Activated CD4-positive, alpha-beta T cell treated with anti-CD3 and anti-CD28 coated beads for 24 hours (primary cell): ENCODE results near the gene SNAP29.
"Not testable (repeated sequence)": the region's sequence is repeated elsewhere in the genome, so short reads cannot be mapped to it uniquely, and the experiment has no call there.

Experiments
- DNase-seq, 2 donors: peaks; one replicate each; pipeline ENCODE4 v3.0.0-alpha.2; 2020; ENCODE audit warnings: low read depth in 2 of 2

The SNAP29 gene

GRCh38 chr22:20901093-20902033, 42.6 kb downstream of the SNAP29 start:
- DNase-seq: not testable (repeated sequence)

GRCh38 chr22:20903093-20903492, 44.3 kb downstream of the SNAP29 start:
- no peak for DNase-seq

DNA sequence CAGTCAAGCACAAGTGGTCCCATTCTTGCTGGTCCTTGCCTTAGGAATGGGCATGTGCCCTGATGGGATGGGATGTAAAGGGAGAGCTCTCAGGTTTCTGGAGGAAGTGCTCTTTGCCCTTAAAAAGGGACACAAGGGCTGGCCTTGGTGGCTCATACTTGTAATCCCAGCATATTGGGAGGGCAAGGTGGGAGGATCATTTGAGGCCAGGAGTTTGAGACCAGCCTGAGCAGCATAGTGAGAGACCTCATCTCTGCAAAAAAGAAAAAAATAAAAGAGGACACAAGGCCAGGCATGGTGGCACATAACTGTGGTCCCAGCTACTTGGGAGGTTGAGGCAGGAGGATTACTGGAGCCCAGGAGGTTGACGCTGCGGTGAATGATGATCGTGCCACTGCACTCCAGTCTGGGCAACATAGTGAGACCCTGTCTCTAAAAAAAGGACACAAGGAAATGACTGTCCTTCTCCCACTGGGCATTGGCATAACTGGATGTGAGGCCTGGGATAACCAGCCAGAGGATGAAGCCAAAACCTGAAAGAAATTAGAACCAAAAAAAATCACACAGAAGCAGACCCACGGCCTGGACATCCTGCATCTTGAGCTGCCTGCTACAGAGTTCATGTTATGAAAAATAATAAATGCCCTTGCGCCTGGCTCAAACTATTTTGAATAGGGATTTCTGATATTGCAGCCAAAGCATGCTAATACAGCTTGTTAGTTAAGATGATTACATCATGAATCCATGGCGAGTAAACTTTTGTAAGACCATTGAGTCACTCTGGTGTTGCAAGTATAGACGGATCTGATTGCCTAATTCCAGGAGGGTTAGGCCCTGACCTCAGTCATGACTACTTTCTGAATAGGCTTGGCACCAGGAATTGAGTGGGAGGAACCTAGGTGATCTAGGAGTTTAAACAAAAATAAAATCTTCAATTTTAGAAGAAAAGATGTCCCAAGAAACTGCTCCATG, 45.5 kb downstream of the SNAP29 start:
- DNase-seq: no peak

DNA sequence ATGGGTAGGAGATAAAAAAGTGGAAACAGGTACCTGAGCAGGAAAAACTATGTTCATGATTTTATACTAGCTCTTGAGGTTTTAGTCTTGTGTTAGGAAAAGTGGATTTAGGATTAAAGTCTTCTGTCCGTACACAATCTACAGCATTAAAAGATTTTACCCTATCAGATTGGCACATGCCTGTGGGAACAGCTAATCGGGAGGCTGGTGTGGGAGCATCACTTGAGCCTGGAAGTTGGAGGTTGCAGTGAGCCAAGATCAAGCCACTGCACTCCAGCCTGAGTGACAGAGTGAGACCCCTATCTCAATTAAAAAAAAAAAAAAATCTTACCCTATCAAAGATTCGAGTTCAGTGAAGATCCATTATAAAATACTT, 46.2 kb downstream of the SNAP29 start:
- DNase-seq: no peak

- no peak for DNase-seq
Measured at GRCh38 chr22:20905415-20906386, 46.9 kb downstream of the SNAP29 start.

DNA sequence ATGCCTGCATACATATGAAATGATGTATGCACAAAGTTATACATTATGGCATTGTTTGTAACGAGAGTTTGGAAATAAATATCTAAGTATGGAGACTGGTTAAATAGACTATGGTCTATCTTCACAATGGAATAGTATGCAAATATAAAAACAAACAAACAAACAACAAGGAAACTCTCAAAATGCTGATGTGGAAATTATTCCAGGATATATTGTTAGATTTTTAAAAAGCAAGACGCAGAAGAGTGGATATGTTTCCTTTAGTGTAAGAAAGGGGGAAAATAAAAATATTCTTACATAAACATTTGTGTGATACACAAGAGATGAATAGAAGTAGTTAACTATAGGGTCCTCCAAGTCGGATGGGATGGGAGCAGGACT, 47.6 kb downstream of the SNAP29 start:
- DNase-seq: no peak

GRCh38 chr22:20908717-20909116, 49.9 kb downstream of the SNAP29 start:
- not testable (repeated sequence) for DNase-seq

DNA sequence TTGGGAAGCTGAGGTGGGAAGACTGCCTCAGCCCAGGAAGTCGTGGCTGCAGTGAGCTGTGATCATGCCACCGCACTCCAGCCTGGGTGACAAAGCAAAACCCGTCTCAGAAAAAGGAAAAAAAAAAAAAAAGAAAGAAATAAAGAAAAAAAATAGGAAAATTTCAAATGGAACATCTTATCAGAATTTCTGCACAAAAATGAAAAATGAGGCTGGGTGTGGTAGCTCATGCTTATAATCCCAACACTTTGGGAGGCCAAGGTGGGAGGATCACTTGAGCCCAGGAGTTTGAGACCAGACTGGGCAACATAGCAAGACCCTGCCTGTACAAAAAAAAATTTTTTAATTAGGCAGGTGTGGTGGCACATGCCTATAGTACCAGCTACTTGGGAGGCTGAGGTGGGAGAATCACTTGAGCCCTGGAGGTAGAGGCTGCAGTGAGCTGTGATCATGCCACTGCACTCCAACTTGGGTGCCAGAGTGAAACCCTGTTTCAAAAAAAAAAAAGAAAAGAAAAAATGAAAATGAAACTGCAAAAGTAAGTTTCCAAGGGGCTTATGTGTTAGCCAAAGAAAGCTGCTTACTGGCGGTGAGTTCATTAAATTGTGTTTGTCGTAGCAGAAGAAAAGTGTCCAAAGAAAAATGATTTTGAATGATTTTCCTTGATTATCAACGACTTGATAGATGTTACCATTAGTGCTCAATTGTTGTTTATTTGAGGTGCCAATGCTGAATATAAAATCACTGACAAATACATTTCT, 50.9 kb downstream of the SNAP29 start:
- no peak for DNase-seq

- no peak for DNase-seq
Measured at GRCh38 chr22:20912494-20912893, 53.7 kb downstream of the SNAP29 start.

DNA sequence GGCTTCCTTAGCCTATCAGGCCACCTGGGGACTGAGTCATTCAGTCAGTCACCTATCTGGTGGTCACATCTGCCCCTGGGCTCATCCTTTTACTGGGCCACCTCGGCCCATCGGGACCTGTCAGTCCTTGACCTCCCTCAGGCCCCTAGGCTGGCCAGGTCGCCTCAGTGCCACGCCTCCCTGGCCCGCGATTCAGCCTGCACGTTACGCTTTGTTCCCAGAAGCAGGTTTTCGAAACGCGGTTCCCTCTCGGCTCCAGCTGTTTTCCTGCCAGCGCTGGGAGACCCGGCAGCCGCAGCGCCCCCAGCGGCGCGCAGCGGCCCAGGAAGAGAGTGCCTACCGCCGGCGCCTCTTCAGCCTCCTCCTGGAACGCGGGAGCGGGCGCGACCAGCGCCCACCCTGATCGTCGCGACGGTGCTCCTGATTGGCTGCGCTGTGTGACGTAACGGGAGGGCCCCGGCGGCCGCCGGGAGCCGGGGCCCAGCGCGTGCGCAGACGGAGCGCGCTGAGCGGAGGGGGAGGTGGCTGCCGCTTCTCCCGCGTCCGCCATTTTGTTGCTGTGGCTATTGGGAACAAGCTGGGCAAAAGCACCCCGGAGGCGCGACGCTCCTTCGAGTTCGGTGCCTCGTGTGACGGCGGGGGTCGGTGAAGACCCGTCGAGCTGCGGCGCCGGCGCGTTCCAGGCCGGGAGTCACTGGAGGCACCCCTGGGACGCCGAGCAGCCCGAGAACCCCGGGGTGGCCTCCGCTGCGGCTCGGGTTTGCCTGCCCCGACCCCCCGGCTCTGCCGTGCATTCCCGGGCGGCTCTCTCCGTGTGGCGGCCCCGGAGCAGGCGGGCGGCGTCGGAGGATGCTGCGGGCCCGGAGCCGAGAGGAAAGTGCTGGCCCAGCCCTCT, 58.4 kb downstream of the SNAP29 start, which contains the start of gene CRKL:
TSS of gene CRKL (plus strand) at position 492 of the 895 bp plus-strand sequence. CDS start 528 bp downstream, outside the sequence.
- DNase-seq: peak; percentile 91 to 93

GRCh38 chr22:20918663-20919218, 59.9 kb downstream of the SNAP29 start:
- no peak for DNase-seq

DNA sequence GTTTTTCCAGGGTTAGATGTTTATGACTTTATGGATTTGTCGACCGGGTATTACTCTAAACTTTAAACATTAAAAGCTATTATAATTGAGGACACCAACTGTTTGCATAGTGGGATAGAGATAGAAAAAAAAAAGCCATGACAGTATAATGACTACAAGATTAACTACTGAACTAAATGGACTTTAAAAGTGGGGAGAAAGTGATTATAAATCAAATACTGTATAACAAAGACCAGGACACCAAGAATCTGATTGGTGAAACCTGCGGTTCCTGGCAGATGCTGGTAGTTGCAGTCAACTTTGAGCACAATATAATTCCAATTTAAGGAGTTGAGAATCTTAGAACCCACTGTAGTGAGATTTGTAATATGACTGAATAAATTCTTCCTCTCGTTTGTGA, 60.9 kb downstream of the SNAP29 start:
- DNase-seq: no peak

GRCh38 chr22:20920881-20921203, 62.0 kb downstream of the SNAP29 start:
- no peak for DNase-seq

- no peak for DNase-seq
Measured at GRCh38 chr22:20922141-20922751, 63.4 kb downstream of the SNAP29 start.

DNA sequence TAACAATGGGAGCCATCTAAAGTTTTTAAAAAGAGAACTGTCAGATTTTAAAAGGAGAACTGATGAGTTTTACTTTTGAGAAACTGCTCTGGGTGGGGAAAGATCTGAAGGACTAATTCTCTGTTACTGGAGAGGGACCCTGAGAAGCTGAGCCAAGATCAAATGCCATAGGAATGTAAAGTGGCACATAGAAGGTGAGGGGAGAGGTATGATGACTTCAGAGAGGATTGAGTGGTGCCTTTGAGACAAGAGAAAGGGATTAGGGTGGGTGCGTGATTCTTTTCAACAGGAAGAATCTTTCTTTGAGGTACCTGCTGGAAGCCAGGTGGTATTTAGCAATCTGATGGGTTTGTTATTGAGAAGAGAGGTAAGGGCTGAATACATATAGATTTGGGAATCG, 67.4 kb downstream of the SNAP29 start:
- DNase-seq: no peak

- no peak for DNase-seq
Measured at GRCh38 chr22:20927940-20928572, 69.2 kb downstream of the SNAP29 start.

DNA sequence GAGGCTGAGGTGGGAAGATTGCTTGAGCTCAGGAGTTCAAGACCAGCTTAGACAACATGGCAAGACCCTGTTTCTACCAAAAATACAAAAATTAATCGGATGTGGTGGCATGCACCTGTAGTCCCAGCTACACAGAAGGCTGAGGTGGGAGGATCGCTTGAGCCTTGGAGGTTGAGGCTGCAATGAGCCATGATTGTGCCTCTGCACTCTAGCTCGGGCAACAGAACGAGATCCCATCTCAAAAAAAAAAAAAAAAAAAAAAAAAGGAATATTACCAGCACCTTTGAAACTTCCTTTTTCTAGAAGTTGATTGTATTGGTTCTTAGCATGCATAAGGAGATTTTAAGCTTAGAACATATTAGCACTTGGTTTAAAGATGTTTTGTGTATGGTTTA, 69.8 kb downstream of the SNAP29 start:
- DNase-seq: no peak

DNA sequence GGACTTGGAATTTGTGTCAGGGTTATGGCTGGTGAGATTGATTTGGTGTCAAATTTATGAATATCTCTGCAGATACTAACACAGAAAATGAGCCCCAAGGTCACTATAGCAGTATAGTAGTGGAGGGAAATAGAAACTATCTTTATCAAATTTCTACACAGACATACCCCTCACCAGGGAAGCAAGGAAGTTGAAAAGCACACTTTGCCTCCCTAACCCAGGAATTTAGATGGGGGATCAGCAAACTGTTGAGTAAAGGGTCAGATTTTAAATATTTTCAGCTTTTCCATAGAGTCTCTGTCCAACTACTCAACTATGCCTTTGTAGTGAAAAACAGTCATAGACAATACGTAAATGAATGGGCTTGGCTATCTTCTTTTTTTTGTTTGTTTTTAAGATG, 71.2 kb downstream of the SNAP29 start:
- DNase-seq: no peak
